Type B pancreatic cell (in vitro differentiated cells): ENCODE data around the gene NGLY1. TPM values are rescaled to one million over a fixed set of nuclear protein-coding genes. Genes with fewer than 3 reads are reported as not detected.

Experiments used
- DNase-seq: peaks from one replicate; pipeline ENCODE4 v3.0.0; 2021; ENCODE audit warnings: mixed read lengths; ENCODE audit not compliant: unreplicated experiment; ENCODE audit errors: extremely low spot score
- H3K27ac Mint-ChIP-seq: 2 replicates; pipeline ENCODE4 v1.8.0; 2021; ENCODE audit warnings: mild to moderate bottlenecking, mixed read lengths
- H3K27me3 Mint-ChIP-seq: 2 replicates; pipeline ENCODE4 v1.8.0; 2021; ENCODE audit warnings: mixed read lengths
- H3K36me3 Mint-ChIP-seq: 2 replicates; pipeline ENCODE4 v1.8.0; 2021; ENCODE audit warnings: mixed read lengths
- H3K4me1 Mint-ChIP-seq: one replicate; pipeline ENCODE4 v1.8.0; 2021; ENCODE audit warnings: mixed read lengths; ENCODE audit not compliant: unreplicated experiment
- H3K4me3 Mint-ChIP-seq: 2 replicates; pipeline ENCODE4 v1.8.0; 2021; ENCODE audit warnings: mild to moderate bottlenecking, mixed read lengths
- H3K9me3 Mint-ChIP-seq: 2 replicates; pipeline ENCODE4 v1.8.0; 2021; ENCODE audit warnings: mixed read lengths
- total RNA-seq: library from RNA; stranded (reverse); gene quantifications from 2 replicates; pipeline ENCODE4 v1.2.1, GENCODE V29; 2021; ENCODE audit warnings: low replicate concordance
- TF ChIP-seq, protein P1 (sequence below): fragments of 200-600 bp; sonication (generic); conservative IDR thresholded peaks from 2 replicates; pipeline ENCODE4 v1.5.0; 2021; ENCODE audit warnings: antibody characterized with exemption, mild to moderate bottlenecking

Gene NGLY1
- total RNA-seq, 1 donor from 2014 or later: 38.9 TPM

DNA sequence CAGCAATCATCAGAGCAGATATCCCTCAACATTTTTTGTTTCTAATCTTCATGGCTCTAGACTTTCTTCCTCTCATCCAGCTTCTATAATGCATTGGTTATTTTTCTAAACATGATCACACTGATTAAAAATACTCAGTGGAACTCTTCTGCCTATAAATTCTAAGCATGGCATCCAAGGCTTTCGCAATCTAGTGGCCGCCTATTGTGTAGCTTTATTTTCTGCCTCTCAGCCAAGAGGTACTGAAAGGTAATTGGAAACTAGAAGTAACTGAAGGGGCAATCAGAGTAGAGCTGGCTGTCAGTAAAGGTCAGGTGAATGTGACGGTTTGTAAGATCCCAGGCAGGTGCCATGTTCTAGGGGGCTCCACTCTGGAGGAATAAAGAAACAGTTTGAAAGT, 40.1 kb upstream of the NGLY1 start:
- Mint-ChIP-seq H3K36me3 (no peaks in the 10 kb centered on the region), H3K27ac (no peak overlapping the region), H3K4me1 (peaks cover 6% of the 10 kb centered on the region), H3K27me3 (peaks cover 12% of the 10 kb centered on the region), H3K9me3 (peaks cover 7% of the 10 kb centered on the region), H3K4me3 (no peak overlapping the region)
- TF ChIP-seq, protein P1, sequence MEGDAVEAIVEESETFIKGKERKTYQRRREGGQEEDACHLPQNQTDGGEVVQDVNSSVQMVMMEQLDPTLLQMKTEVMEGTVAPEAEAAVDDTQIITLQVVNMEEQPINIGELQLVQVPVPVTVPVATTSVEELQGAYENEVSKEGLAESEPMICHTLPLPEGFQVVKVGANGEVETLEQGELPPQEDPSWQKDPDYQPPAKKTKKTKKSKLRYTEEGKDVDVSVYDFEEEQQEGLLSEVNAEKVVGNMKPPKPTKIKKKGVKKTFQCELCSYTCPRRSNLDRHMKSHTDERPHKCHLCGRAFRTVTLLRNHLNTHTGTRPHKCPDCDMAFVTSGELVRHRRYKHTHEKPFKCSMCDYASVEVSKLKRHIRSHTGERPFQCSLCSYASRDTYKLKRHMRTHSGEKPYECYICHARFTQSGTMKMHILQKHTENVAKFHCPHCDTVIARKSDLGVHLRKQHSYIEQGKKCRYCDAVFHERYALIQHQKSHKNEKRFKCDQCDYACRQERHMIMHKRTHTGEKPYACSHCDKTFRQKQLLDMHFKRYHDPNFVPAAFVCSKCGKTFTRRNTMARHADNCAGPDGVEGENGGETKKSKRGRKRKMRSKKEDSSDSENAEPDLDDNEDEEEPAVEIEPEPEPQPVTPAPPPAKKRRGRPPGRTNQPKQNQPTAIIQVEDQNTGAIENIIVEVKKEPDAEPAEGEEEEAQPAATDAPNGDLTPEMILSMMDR: no peak
- no peak for DNase-seq

GRCh38 chr3:25821746-25822573, 38.7 kb upstream of the NGLY1 start:
- Mint-ChIP-seq H3K4me3 (no peak overlapping the region), H3K4me1 (peaks cover 6% of the 10 kb centered on the region), H3K9me3 (peaks cover 7% of the 10 kb centered on the region), H3K27me3 (peaks cover 12% of the 10 kb centered on the region), H3K27ac (no peak overlapping the region), H3K36me3 (no peaks in the 10 kb centered on the region)
- DNase-seq: no peak
- TF ChIP-seq, protein P1: no peak

- no peak overlapping the region for H3K4me3 Mint-ChIP-seq
- peaks cover 6% of the 10 kb centered on the region for H3K9me3 Mint-ChIP-seq
- DNase-seq: no peak
- peak overlapping the region; percentile 52 for H3K27ac Mint-ChIP-seq
- no peaks in the 10 kb centered on the region for H3K36me3 Mint-ChIP-seq
- TF ChIP-seq, protein P1: no peak
- H3K4me1 Mint-ChIP-seq: peaks cover 6% of the 10 kb centered on the region
- H3K27me3 Mint-ChIP-seq: peaks cover 12% of the 10 kb centered on the region
These were observed 37.7 kb upstream of the NGLY1 start for GRCh38 chr3:25820816-25821486.

DNA sequence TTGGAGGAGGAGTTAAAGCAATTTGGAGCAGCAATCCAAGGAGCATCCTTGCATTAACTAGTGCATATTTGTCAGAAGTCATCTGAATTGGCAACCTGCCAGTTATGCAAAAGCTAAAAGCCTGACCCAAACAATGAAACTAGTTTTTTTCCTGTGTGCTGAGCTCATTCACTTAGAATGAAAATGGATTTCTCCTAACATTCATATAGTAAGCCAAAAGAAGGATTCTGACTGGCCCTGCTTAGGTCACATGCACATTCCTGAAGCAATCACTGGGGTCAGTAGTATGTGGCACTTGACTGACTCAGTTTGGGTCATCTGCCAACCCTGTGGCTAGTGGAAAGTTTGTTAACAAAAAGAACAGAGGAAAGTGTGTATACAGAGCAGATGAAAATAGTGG, 37.1 kb upstream of the NGLY1 start:
- TF ChIP-seq, protein P1: no peak
- H3K9me3 Mint-ChIP-seq: peaks cover 4% of the 10 kb centered on the region

DNA sequence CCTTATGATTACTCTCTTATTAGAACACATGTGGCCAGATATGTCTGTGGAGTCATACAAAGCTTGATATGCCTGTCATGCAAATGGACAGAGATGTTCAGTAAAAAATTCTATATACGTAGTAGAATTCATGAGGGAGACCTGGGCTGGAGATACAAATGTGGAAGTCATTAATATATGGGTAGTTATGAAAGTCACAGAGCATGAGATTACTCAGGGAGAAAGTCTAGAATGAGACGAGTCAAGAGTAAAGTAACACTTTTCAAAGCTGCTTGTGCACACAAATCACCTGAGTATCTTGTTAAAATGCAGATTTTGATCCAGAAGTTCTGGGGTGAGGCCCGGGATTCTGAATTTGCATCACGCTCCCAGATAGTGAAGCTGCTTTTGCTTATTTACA, 35.1 kb upstream of the NGLY1 start:
- Mint-ChIP-seq H3K4me1 (peaks cover 6% of the 10 kb centered on the region), H3K9me3 (peaks cover 4% of the 10 kb centered on the region), H3K36me3 (no peaks in the 10 kb centered on the region), H3K4me3 (no peak overlapping the region), H3K27ac (no peak overlapping the region), H3K27me3 (peaks cover 12% of the 10 kb centered on the region)
- TF ChIP-seq, protein P1: no peak
- no peak for DNase-seq

More for the DNA sequence above, 37.1 kb upstream of the NGLY1 start:
- Mint-ChIP-seq H3K36me3 (no peaks in the 10 kb centered on the region), H3K4me3 (no peak overlapping the region), H3K27me3 (peaks cover 12% of the 10 kb centered on the region), H3K27ac (peak overlapping the region; percentile 52), H3K4me1 (peaks cover 6% of the 10 kb centered on the region)
- DNase-seq: no peak
